SK-N-SH treated with all-trans-retinoic acid at 6 μM for 48 hours (cell line): ENCODE measurements around the gene RNF169.

Source experiments
- ARNTL ChIP-seq: fragments of 450-650 bp; formaldehyde crosslinking; IDR thresholded peaks from 2 replicates; pipeline ENCODE4 v1.5.0; 2020; ENCODE audit warnings: low read depth, mild to moderate bottlenecking, moderate library complexity, borderline replicate concordance
- ESRRG ChIP-seq: fragments of 250-450 bp; sonication (Bioruptor Pico); IDR thresholded peaks from 2 replicates; pipeline ENCODE4 v1.6.1; 2021; ENCODE audit warnings: mild to moderate bottlenecking
- ISL1 ChIP-seq: fragments of 250-450 bp; sonication (Bioruptor Pico); IDR thresholded peaks from 2 replicates; pipeline ENCODE4 v2.1.2; 2022; ENCODE audit warnings: mild to moderate bottlenecking, moderate library complexity
- PATZ1 ChIP-seq: fragments of 250-450 bp; sonication (Bioruptor Pico); IDR thresholded peaks from 2 replicates; pipeline ENCODE4 v1.8.0; 2020; ENCODE audit warnings: mild to moderate bottlenecking, moderate library complexity, borderline replicate concordance
- PPARA ChIP-seq: fragments of 250-450 bp; sonication (Bioruptor Pico); IDR thresholded peaks from 2 replicates; pipeline ENCODE4 v1.5.0; 2020; ENCODE audit warnings: mild to moderate bottlenecking, borderline replicate concordance
- SNAI2 ChIP-seq: fragments of 250-450 bp; sonication (Bioruptor Pico); IDR thresholded peaks from 2 replicates; pipeline ENCODE4 v1.5.0; 2020; ENCODE audit warnings: mild to moderate bottlenecking, moderate library complexity
- TCF4 ChIP-seq: fragments of 250-450 bp; sonication (Bioruptor Pico); IDR thresholded peaks from 2 replicates; pipeline ENCODE4 v1.8.0; 2021; ENCODE audit warnings: mild to moderate bottlenecking, moderate library complexity, borderline replicate concordance
- ZFP3 ChIP-seq: fragments of 250-450 bp; sonication (Bioruptor Pico); IDR thresholded peaks from 2 replicates; pipeline ENCODE4 v1.5.0; 2020; ENCODE audit warnings: mild to moderate bottlenecking, moderate library complexity
- ZFP30 ChIP-seq: fragments of 450-650 bp; formaldehyde crosslinking; IDR thresholded peaks from 2 replicates; pipeline ENCODE4 v1.5.0; 2022; ENCODE audit warnings: mild to moderate bottlenecking, moderate library complexity

- TF ChIP-seq ZFP3 (CRISPR knock-in tag), result no peak
- no peak for TF ChIP-seq SNAI2 (CRISPR knock-in tag)
- no peak for TF ChIP-seq PATZ1 (CRISPR knock-in tag)
- TF ChIP-seq PPARA, result no peak
- no peak for TF ChIP-seq ISL1 (CRISPR knock-in tag)
- TF ChIP-seq ESRRG (CRISPR knock-in tag), result no peak
- no peak for TF ChIP-seq TCF4 (CRISPR knock-in tag)
- no peak for TF ChIP-seq ZFP30 (CRISPR knock-in tag)
- no peak for TF ChIP-seq ARNTL (CRISPR knock-in tag)
These were observed 29.2 kb downstream of the RNF169 start for GRCh38 chr11:74777877-74778276.
